Activated CD8-positive, alpha-beta memory T cell treated with anti-CD3 and anti-CD28 coated beads, Interleukin-2, amount 50 U/mL, for 48 hours (primary cell): ENCODE data around the gene RCAN3.
"Not testable (repeated sequence)": the region's sequence is repeated elsewhere in the genome, so short reads cannot be mapped to it uniquely, and the experiment has no call there.

Experiments
- DNase-seq: peaks from one replicate; pipeline ENCODE4 v3.0.0-alpha.2; 2020

Gene RCAN3

GRCh38 chr1:24502709-24503058, at the start of gene RCAN3:
Gene RCAN3 (plus strand): TSS chr1:24502836. CDS start chr1:24514373, 11,537 bp downstream.
- DNase-seq: peak; percentile 92

DNA sequence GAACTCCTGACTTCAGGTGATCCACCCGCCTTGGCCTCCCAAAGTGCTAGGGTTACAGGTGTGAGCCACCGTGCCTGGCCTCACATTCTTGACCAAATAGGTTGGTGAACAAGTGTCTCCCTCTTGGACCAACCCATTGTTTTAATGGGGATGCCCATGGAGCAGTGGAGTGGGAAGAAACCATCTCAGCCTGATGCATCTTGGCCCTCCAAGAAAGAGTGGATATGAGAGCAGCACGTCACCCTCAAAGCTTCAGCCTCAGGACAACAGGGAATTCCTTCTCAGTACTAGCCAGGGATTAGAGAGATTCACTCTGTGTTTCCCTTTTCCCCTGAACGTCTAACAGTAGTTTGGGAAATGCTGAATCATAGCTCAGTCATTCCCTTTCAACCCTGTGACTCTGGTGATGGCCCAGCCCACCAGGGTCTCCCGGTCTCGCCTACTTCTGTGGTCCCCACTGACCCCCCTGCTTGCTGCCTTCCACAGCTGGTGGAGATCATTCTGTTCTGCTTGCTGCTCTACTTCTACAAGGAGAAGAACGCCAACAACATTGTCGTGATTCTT, 49.6 kb upstream of the RCAN3 start:
- DNase-seq: no peak

DNA sequence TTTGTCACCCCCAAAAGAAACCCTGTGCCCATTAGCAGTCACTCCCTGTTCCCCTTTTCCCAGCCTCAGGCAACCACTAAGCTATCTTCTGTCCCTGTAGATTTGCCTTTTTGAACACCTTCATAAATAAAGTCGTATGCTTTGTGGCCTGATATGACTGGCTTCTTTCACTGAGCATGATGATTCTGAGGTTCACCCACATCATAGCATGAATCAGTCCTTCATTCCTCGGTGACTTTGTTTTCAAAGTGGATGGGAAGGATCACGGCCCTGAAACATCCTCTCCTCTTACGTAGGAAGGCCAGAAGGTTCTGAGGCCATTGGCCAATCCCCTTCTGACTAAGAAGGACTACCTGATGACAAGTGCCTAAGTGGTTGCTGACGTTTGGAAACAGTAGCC, 48.0 kb upstream of the RCAN3 start:
- no peak for DNase-seq

GRCh38 chr1:24455272-24455671, 47.4 kb upstream of the RCAN3 start:
- DNase-seq: no peak

DNA sequence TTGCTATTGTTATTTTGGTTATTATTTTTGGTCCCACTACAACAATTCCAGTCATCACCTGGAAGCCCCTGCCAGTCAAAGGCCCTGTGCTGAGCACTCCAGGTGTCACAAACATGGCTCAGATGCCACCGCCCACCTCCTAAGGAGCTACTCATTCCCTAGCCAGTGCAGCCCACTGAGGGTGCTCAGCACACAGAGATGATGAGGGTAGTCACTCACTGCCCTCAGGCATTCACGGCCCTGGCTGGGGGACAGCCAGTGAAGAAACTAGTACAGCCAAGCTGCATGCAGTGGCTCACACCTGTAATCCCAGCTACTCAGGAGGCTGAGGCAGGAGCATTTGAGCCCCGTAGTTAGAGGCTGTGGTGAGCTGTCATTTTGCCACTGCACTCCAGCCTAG, 44.8 kb upstream of the RCAN3 start:
- DNase-seq: no peak

- no peak for DNase-seq
Observed at GRCh38 chr1:24459551-24460266, 42.9 kb upstream of the RCAN3 start.

- DNase-seq: not testable (repeated sequence)
Observed at GRCh38 chr1:24462128-24462527, 40.5 kb upstream of the RCAN3 start.

DNA sequence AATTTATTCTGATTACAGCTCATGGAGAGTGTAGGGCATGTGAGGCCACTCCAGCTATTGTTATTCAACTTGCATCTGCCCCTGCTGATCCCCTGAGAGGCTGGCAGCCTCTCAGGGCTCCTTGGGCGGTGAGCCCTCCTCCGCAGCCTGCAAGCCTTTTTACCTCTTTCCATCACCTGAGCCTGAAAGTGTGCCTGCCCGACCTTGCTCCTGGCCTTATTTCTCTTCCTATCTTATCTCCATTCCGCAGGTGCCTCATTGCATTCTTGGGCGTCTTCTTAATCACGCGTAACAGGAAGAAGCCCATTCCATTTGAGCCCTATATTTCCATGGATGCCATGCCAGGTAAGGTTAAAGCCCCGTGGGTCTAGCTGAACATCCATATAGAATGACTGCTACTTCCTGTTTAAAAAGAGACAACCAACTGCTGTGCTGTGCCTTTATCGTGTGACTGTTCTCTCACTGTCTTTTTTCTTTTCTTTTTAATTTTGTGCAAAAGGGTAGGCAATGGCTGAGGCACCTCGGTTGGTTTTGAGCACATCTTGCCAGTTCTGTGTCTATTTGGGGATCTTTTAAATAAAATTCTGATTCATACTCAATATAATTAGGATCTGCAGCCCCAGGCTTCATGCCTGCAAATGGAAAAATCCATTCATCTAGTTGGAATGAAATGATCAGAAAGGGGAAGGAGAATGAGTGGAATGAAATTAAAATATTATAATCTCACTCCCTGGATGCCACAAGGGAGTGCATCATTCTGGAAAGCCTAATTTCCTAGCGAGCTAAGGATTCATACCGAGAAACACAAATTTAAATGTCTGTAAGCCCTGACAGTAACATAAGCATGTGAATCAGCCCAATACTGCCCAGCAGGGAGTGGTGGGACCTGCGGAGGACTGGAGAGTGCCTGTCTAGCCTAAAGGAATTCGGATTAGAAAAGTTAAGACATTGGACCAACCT, 38.6 kb upstream of the RCAN3 start:
- DNase-seq: no peak

DNA sequence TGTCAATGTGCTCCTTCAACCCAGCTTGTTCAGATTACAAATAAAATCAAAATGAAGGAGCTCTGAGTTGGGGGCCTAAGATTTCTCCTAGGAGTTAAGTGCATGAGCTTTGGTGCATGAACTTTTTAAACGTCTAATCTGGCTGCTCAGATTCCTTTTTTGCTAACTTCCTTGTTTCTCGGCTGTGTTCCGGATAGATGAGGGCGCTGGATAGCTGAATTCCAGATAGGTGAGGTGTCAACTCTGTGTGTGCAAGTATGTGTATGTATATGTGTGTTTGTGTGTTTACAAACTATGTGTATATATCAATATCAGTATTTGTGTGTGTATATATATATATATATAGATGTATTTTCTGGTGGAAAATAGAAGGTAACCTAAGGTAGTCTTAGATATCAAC, 37.5 kb upstream of the RCAN3 start:
- DNase-seq: no peak

DNA sequence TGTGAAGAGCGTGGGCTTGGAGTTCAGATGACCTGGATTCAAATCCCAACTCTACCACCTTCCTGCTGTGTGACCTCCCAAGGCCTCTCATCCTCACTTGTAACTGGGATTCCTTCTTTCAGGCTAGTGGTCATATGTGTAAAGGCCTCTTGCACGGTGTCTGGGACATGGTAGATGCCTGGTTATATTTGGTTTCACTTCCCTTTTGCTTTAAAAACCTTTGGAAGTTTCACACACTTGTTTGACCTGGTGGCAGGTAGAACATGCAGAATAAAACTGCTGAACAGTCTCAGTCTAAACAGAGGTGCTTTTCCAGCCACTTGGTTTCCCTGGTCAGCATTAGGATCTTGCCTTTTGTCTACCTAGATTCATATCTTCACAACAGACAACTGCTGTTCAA, 37.0 kb upstream of the RCAN3 start:
- DNase-seq: no peak

GRCh38 chr1:24468685-24469316, 33.8 kb upstream of the RCAN3 start:
- no peak for DNase-seq

- no peak for DNase-seq
Observed at GRCh38 chr1:24470592-24470991, 32.0 kb upstream of the RCAN3 start.

- DNase-seq: no peak
Observed at GRCh38 chr1:24472527-24473251, 29.9 kb upstream of the RCAN3 start.

GRCh38 chr1:24474193-24474592, 28.4 kb upstream of the RCAN3 start:
- no peak for DNase-seq

DNA sequence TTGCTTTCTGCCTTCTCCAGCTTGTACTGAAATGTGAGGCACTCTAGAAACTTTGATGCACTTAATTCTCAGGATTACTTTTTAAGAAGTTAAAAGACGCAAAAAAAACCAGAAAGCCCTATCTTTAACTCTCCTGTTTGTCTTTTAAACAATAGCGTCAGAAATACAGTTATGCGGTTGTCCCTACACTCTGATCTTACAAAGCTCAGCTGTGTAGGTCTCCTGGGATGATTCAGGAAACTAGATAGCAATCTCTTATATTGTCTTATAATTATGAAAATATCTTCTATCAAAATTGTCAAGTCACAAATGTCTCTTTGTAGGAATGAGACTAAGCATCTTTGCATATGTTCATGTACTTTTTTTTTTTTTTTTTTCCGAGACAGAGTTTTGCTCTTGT, 26.9 kb upstream of the RCAN3 start:
- no peak for DNase-seq

DNA sequence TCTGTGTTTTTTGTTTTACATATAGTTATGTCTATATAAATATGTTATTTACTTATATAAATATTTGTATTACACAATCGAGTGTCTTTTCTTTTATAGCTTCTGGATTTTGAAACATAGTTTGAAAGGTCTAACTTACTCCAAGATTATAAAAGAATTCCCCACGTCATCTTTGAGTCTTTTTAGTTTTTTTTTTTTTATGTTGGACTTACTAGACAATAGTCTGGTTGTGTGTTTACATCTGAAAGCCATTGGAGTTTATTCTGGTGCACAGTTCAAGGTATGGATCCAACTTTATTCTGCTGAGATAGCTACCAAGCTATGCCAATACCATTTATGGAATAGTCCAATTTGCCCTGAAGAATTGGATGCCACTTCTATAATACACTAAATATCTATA, 26.1 kb upstream of the RCAN3 start:
- DNase-seq: no peak

- no peak for DNase-seq
Observed at GRCh38 chr1:24477309-24477708, 25.3 kb upstream of the RCAN3 start.

GRCh38 chr1:24481101-24481500, 21.5 kb upstream of the RCAN3 start:
- DNase-seq: peak; percentile 63

DNA sequence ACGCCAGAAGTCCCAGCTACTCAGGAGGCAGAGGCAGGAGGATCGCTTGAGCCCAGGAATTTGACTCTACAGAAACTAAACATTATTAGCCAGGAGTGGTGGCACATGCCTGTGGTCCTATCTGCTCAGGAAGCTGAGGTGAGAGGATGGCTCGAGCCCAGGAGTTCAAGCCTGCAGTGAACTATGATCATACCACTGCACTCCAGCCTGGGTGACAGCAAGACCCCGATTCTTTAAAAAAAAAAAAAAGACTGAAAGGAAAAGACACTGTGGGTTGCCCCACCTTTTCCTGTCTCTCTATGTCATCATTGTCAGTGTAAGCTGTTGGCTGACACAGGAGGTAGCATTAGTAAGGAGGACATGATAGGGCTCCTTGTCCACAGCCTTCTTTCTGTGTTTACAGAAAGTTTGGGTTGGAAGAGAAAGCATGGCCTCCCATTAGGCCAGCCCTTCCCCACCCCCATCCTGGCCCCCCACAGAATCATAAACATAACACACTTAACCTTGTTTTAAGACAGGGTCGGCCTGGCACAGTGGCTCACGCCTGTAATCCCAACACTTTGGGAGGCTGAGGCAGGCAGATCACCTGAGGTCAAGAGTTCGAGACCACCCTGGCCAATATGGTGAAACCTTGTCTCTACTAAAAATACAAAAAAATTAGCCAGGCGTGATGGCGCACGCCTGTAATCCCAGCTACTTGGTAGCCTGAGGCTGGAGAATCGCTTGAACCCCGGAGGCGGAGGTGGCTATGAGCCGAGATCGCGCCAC, 20.6 kb upstream of the RCAN3 start:
- DNase-seq: no peak

GRCh38 chr1:24483441-24483840, 19.2 kb upstream of the RCAN3 start:
- peak; percentile 65 for DNase-seq

DNA sequence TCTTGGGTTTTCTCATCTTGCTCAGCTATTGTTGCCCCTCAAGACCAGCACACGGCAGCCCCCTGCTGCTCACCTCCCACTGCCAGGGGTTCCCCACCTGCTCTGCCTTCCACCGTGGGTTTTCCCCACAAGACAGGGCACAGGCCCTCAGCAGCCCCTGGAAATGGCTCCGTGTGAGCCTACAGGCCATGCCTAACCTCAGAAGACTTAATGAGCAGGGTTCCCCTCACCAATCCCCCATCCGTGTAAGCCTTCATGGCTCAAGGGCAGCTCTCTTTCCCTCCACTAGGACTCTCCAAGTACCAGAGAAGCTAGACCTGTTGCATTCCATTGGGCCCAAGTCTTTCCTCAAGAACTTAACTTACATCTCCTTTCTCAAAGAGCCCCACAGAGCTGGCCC, 18.4 kb upstream of the RCAN3 start:
- no peak for DNase-seq
